Measurements from ENCODE around the gene MAG. TPM values are rescaled to one million over a fixed set of nuclear protein-coding genes. Genes with fewer than 3 reads are reported as not detected.

The MAG gene
- total and polyA plus RNA-seq, 9 of the 15 experiments (the other 6 are each of a cell fraction or from before 2014, with no cell fraction given): 0.11 to 10.0 (median 1.6) TPM

- TF ChIP-seq ZNF3 (CRISPR knock-in tag; IDR thresholded peaks at IDR 0.05): no peak
- no peak for TF ChIP-seq ZNF253 (CRISPR knock-in tag; conservative IDR thresholded peaks at IDR 0.05)
- TF ChIP-seq POLR2G (IDR thresholded peaks at IDR 0.05; ENCODE audit: low read depth, low read length): peak; percentile 87
- TF ChIP-seq SUPT5H (IDR thresholded peaks at IDR 0.05): 0 out of 2 replicates have a peak, but pooled peaks have one; percentile 39
- peak; percentile 96 for TF ChIP-seq SMAD4 (CRISPR knock-in tag; conservative IDR thresholded peaks at IDR 0.05)
- no peak; the same call in 1 of the 2 replicates for TF ChIP-seq NR2C1 (IDR thresholded peaks at IDR 0.05)
- peak; percentile 5 for TF ChIP-seq NR2C1 (tag; IDR thresholded peaks at IDR 0.05)
- TF ChIP-seq ZNF583 (CRISPR knock-in tag; IDR thresholded peaks at IDR 0.05): peak; percentile 95
- no peak for TF ChIP-seq ZNF354B (CRISPR knock-in tag; IDR thresholded peaks at IDR 0.05)
- TF ChIP-seq ELK1 (CRISPR knock-in tag; IDR thresholded peaks at IDR 0.05): no peak
- peak; percentile 77; the same call in 1 of the 2 replicates for TF ChIP-seq KDM2B (CRISPR knock-in tag; IDR thresholded peaks at IDR 0.05)
- TF ChIP-seq DPF2 (IDR thresholded peaks at IDR 0.05): peak; percentile 25
- TF ChIP-seq MAFF (IDR thresholded peaks at IDR 0.05; ENCODE audit: low read length): no peak
- TF ChIP-seq PTBP1 (IDR thresholded peaks at IDR 0.05; ENCODE audit: low read depth, low read length): no peak
- no peak for TF ChIP-seq BRF1 (IDR thresholded peaks at IDR 0.05; ENCODE audit: borderline replicate concordance, extremely low read depth, insufficient read length)
- 0 out of 2 replicates have a peak, but pooled peaks have one; percentile 28 for TF ChIP-seq SAFB (IDR thresholded peaks at IDR 0.05; ENCODE audit: borderline replicate concordance, low read depth, low read length)
- no peak for TF ChIP-seq SNAPC5 (CRISPR knock-in tag; IDR thresholded peaks at IDR 0.05)
- peak; percentile 27; the same call in 1 of the 2 replicates for TF ChIP-seq PHF8 (IDR thresholded peaks at IDR 0.05; ENCODE audit: borderline replicate concordance, low read length)
- TF ChIP-seq YBX1 (IDR thresholded peaks at IDR 0.05): no peak
- TF ChIP-seq KLF10 (CRISPR knock-in tag; IDR thresholded peaks at IDR 0.05): 0 out of 2 replicates have a peak, but pooled peaks have one; percentile 58
- no peak; the same call in 1 of the 2 replicates for TF ChIP-seq GABPB1 (CRISPR knock-in tag; IDR thresholded peaks at IDR 0.05)
- TF ChIP-seq UBTF (IDR thresholded peaks at IDR 0.05; ENCODE audit: borderline replicate concordance in 1 of 2, low read depth in 2 of 2, low read length in 2 of 2): no peak
- TF ChIP-seq ZNF589 (CRISPR knock-in tag; IDR thresholded peaks at IDR 0.05; ENCODE audit: low read depth): peak; percentile 91
- 0 out of 2 replicates have a peak, but pooled peaks have one; percentile 12 for TF ChIP-seq MBD2 (IDR thresholded peaks at IDR 0.05; ENCODE audit: borderline replicate concordance, low read depth)
- TF ChIP-seq NFE2 (IDR thresholded peaks at IDR 0.05; ENCODE audit: low read depth): no peak
- TF ChIP-seq SRF (CRISPR knock-in tag; IDR thresholded peaks at IDR 0.05): peak in 1 of 2 experiments; percentile 51; a peak in 1 of 4 replicates
- peak; percentile 33; the same call in 1 of the 2 replicates for TF ChIP-seq TEAD4 (IDR thresholded peaks at IDR 0.05; ENCODE audit: low read length)
- TF ChIP-seq TEAD4 (CRISPR knock-in tag; IDR thresholded peaks at IDR 0.05; ENCODE audit: borderline replicate concordance): no peak
Observed at GRCh38 chr19:35309481-35310279, 17.7 kb downstream of the MAG start (continued).

Data from K562 (cell line).